GM10266 (cell line): ENCODE data around the gene SERPINB1.
"Not testable (repeated sequence)": the region's sequence is repeated elsewhere in the genome, so short reads cannot be mapped to it uniquely, and the experiment has no call there.

Experiments used
- DNase-seq: peaks from one replicate; pipeline ENCODE4 v3.0.0; 2012; ENCODE audit errors: extremely low spot score
- TF ChIP-seq, protein P1 (sequence below): IDR thresholded peaks from 2 replicates; pipeline ENCODE4 v1.5.1; 2012; ENCODE audit warnings: mild to moderate bottlenecking, low read depth; ENCODE audit not compliant: control insufficient read depth, insufficient read depth; ENCODE audit errors: missing control alignments

SERPINB1 gene

DNA sequence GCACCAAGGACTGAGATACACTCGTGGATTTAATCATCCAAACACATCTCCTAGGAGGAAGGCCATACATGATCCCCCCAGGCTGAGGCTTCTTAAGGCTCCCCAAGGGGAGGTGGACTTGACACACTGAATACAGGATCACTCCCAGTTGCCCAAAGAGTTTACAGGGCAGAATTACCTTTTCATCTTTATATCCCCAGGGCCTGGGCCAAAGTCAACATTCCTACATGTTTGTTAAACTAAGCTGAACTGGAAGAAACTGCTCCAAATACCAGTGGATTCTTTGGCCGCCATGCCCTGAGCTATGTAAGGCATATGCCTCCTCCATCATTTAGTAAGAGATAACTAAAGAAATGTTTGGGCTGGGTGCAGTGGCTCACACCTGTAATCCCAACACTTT is 22.2 kb upstream of the SERPINB1 start:
- no peak for DNase-seq
- TF ChIP-seq, protein P1, sequence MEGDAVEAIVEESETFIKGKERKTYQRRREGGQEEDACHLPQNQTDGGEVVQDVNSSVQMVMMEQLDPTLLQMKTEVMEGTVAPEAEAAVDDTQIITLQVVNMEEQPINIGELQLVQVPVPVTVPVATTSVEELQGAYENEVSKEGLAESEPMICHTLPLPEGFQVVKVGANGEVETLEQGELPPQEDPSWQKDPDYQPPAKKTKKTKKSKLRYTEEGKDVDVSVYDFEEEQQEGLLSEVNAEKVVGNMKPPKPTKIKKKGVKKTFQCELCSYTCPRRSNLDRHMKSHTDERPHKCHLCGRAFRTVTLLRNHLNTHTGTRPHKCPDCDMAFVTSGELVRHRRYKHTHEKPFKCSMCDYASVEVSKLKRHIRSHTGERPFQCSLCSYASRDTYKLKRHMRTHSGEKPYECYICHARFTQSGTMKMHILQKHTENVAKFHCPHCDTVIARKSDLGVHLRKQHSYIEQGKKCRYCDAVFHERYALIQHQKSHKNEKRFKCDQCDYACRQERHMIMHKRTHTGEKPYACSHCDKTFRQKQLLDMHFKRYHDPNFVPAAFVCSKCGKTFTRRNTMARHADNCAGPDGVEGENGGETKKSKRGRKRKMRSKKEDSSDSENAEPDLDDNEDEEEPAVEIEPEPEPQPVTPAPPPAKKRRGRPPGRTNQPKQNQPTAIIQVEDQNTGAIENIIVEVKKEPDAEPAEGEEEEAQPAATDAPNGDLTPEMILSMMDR: no peak

DNA sequence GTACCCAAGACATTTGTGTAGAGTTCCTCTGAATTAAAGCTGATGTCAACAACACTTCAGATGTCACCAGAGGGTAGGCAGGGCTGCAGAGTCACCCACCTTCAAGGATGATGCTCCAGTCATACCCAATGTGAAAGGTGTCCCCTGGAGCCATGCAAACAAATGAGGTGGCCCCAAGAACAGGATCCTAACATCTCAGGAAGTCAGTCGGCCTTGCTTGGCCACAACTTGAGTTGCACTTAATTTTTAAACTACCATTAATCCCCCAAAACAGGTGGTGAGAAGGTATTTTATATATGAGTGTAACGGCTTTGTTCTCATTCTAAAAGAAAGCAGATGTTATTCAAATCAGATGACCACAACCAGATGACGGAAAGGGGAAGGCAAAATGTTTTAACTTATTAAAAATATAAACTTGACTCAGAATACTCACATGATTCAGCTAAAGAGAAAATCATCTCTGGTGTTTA is 21.1 kb upstream of the SERPINB1 start:
- peak; percentile 77 for DNase-seq
- TF ChIP-seq, protein P1: no peak

DNA sequence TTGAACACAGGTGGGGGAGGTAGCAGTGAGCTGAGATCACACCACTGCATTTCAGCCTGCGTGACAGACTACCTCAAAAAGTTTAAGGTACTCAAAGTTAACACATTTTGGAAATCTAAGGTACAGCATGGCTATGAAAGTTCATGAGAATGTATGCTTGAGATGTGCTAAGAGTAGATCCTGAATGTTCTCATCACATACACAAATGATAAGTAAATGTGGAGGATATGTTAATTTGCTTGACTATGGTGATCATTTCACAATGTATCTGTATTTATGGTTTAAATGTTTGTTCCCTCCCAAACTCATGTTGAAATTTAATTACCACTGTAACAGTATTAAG is 20.1 kb upstream of the SERPINB1 start:
- TF ChIP-seq, protein P1: no peak
- no peak for DNase-seq

DNA sequence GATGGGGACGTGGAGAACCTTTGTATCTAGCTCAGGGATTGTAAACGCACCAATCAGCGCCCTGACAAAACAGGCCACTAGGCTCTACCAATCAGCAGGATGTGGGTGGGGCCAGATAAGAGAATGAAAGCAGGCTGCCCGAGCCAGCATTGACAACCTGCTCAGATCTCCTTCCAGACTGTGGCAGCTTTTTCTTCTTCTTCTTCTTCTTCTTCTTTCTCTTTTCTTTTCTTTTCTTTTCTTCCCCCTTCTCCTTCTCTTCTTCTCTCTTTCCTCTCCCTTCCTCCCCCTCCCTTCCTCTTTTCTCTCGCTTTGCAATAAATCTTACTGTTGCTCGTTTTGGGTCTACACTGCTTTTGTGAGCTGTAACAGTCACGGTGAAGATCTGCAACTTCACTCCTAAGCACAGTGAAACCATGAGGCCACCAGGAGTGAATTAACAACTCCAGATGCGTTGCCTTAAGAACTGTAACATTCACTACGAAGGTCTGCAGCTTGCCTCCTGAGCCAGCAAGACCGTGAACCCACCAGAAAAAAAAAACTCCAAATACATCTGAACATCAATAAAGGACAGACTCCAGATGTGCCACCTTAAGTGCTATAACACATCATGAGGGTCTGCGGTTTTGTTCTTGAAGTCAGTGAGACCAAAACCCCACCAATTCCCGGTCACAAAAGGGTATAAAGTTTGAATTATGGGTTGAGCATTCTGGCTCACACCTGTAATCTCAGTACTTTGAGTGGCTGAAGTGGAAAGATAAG is 19.6 kb upstream of the SERPINB1 start:
- DNase-seq: no peak

DNA sequence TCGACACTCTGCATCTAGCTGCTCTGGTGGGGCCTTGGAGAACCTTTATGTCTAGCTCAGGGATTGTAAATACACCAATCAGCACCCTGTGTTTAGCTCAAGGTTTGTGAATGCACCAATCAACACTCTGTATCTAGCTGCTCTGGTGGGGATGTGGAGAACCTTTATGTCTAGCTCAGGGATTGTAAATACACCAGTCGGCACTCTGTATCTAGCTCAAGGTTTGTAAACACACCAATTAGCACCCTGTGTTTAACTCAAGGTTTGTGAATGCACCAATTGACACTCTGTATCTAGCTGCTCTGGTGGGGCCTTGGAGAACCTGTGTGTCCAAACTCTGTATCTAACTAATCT is 19.0 kb upstream of the SERPINB1 start:
- DNase-seq: not testable (repeated sequence)

More for the DNA sequence above, 19.6 kb upstream of the SERPINB1 start:
- TF ChIP-seq, protein P1: no peak

DNA sequence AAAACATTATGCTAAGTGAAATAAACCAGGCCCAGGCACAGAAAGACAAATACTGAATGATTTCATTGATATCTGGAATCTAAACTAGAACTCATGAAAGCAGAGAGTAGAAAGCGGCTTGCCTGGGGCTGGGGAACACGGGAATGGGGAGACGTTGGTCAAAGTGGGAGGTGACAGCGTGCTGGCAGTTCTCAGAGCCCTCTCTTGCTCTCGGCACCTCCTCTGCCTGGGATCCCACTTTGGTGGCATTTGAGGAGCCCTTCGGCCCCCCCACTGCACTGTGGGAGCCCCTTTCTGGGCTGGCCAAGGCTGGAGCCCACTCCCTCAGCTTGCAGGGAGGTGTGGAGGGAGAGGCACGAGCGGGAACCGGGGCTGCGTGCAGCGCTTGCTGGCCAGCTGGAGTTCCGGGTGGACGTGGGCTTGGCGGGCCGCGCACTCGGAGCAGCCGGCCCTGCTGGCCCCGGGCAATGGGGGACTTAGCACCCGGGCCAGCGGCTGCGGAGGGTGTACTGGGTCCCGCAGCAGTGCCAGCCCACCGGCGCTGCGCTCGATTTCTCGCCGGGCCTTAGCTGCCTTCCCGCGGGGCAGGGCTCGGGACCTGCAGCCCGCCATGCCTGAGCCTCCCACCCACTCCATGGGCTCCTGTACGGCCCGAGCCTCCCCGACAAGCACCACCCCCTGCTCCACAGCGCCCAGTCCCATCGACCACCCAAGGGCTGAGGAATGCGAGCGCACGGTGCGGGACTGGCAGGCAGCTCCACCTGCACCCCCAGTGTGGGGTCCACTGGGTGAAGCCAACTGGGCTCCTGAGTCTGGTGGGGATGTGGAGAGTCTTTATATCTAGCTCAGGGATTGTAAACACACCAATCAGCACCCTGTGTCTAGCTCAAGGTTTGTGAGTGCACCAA is 18.4 kb upstream of the SERPINB1 start:
- not testable (repeated sequence) for DNase-seq

DNA sequence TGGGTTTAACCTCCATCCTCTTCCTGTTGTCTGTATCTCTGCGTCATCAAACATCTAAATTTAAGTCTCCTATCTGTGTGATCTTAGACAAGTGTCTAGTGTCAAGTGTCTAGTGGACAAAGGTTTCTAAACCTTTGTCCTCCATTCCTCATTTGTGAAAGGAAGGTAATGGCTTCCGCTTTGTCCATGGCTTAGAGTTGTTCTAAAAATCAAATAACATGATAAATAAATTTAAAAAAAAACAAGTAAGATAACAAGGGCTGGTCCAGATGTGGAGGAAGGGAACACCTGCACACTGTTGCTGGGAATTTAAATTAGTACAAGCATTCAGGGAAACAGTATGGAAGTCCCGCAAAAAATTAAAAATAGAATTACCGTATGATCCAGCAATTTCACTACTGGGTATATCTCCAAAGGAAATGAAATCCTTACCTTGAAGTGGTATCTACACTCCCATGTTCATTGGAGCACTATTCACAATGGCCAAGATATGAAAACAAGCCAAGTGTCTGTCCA is 17.6 kb upstream of the SERPINB1 start:
- peak; percentile 53 for DNase-seq
- TF ChIP-seq, protein P1: no peak
